Sigmoid colon (tissue), 4 donors: ENCODE measurements around the gene ASAP2.

Experiments
- CTCF ChIP-seq, 4 experiments: fragments of 450-650 bp in 3 of 4; fragments of 200-600 bp in 1 of 4; IDR thresholded peaks; one replicate each; pipeline ENCODE4 v1.5.1; 2016 to 2019; ENCODE audit warnings: antibody characterized with exemption in 4 of 4, mild to moderate bottlenecking in 3 of 4, moderate library complexity in 2 of 4
- EP300 ChIP-seq, 4 donors: sonication (generic); formaldehyde crosslinking; IDR thresholded peaks; one replicate each; pipeline ENCODE4 v1.6.1; 2017; ENCODE audit warnings: antibody characterized with exemption in 4 of 4
- POLR2A ChIP-seq, 2 donors: fragments of 450-650 bp; IDR thresholded peaks; one replicate each; pipeline ENCODE4 v1.6.1; 2016; ENCODE audit warnings: antibody characterized with exemption in 2 of 2, mild to moderate bottlenecking in 2 of 2, moderate library complexity in 2 of 2

GRCh38 chr2:9406529-9407362, 200.1 kb downstream of the ASAP2 start:
- TF ChIP-seq CTCF (IDR thresholded peaks at IDR 0.05): no peak
- no peak for TF ChIP-seq EP300 (IDR thresholded peaks at IDR 0.05)
- TF ChIP-seq POLR2A (IDR thresholded peaks at IDR 0.05): no peak
